H1 (cell line): Measurements from ENCODE around the gene JMJD1C. TPM values are rescaled to one million over a fixed set of nuclear protein-coding genes. Genes with fewer than 3 reads are reported as not detected.

Experiments used
- ASH2L ChIP-seq: fragments of 200-600, 300-600 bp; sonication (generic); IDR thresholded peaks from one replicate; pipeline ENCODE4 v1.7.1; 2017; ENCODE audit warnings: low read length
- EZH2 ChIP-seq: fragments of 200-600 bp; sonication (generic); IDR thresholded peaks from 2 replicates; pipeline ENCODE4 v1.7.1; 2012; ENCODE audit warnings: low read depth, mild to moderate bottlenecking, moderate library complexity, low read length, inconsistent platforms; ENCODE audit not compliant: severe bottlenecking
- GABPA ChIP-seq: IDR thresholded peaks from 2 replicates; pipeline ENCODE4 v1.6.1; 2011; ENCODE audit warnings: mild to moderate bottlenecking, low read length, moderate library complexity, borderline replicate concordance; ENCODE audit not compliant: insufficient read depth
- RBBP5 ChIP-seq: IDR thresholded peaks from 2 replicates; pipeline ENCODE4 v1.7.1; 2012; ENCODE audit warnings: low read depth, mild to moderate bottlenecking, inconsistent platforms, low read length, moderate library complexity, borderline replicate concordance
- SIN3A ChIP-seq, 2 experiments: IDR thresholded peaks in 1 of 2; conservative IDR thresholded peaks in 1 of 2; 2 replicates each; pipeline ENCODE4 v1.6.1; 2011 to 2012; ENCODE audit warnings: low read length in 2 of 2, improper control_type of control experiment in 1 of 2, low read depth in 1 of 2, mild to moderate bottlenecking in 1 of 2
- TAF7 ChIP-seq: optimal IDR thresholded peaks from 2 replicates; pipeline ENCODE3; 2011; ENCODE audit warnings: low read depth, mild to moderate bottlenecking, inconsistent platforms, low read length, moderate library complexity, borderline replicate concordance
- polyA plus RNA-seq, 7 experiments: library from polyadenylated mRNA; depleted of rRNA in 3 of 7; stranded (reverse) in 5 of 7; unstranded in 2 of 7; fragments of >200 nt in 5 of 7; fragments of 200-250 nt in 2 of 7; gene quantifications; 1 replicate in 5 of 7; 2 replicates in 1 of 7; 4 replicates in 1 of 7; pipeline versions ENCODE4 v1.2.1 to v1.2.3, GENCODE V29; 2011 to 2013; ENCODE audit warnings: missing spikeins in 2 of 7, mixed read lengths in 2 of 7
- total RNA-seq: library from RNA; stranded (reverse); fragmentation: NEBNext Ultra II Directional; extraction: Animal tissue kit (Norgen Biotek cat#: 25700); gene quantifications from 2 replicates; pipeline ENCODE4 v1.2.1, GENCODE V29; 2021

JMJD1C gene
- total and polyA plus RNA-seq, 2 of the 8 experiments (the other 6 are each of a cell fraction or from before 2014, with no cell fraction given), result 54.5 to 210 TPM

DNA sequence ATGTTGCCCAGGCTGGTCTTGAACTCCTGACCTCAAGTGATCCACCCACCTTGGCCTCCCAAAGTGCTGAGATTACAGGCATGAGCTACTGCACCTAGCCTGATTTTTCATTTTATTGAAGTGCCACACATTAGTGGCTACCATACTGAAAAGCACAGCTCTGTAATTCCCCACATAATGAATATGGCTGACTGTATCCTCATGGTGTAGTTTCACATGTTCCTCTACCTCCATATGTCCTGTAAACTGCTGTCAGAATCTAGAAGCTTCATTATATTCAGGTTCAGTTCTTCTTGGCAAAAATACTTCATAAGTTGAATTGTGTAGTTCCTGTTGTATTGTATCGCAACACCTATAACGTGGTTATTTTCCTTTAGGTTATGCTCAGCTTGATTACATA lies 11.1 kb downstream of the JMJD1C start (continued):
- no peak for TF ChIP-seq SIN3A (conservative IDR thresholded peaks at IDR 0.05 in 1 of 2, IDR thresholded peaks at IDR 0.05 in 1 of 2; ENCODE audit: low read depth in 1 of 2, low read length in 2 of 2)
- no peak for TF ChIP-seq ASH2L
- TF ChIP-seq GABPA, result no peak
- TF ChIP-seq EZH2, result no peak
- no peak for TF ChIP-seq RBBP5
- no peak for TF ChIP-seq TAF7
- TF ChIP-seq, all 59 proteins: peak for 0
